Astrocyte of the cerebellum (primary cell): ENCODE data around the gene DKKL1.

Source experiments
- DNase-seq: peaks from one replicate; pipeline ENCODE4 v3.0.0-alpha.2; 2011; ENCODE audit warnings: low read depth
- H3K4me3 ChIP-seq: 2 replicates; pipeline ENCODE4 v1.5.1; 2011; ENCODE audit warnings: mild to moderate bottlenecking, low read depth, low read length, moderate library complexity
- CTCF ChIP-seq: IDR thresholded peaks from 2 replicates; pipeline ENCODE4 v1.5.1; 2012; ENCODE audit warnings: low read length, low read depth, moderate library complexity, mild to moderate bottlenecking; ENCODE audit errors: missing control alignments
- in situ Hi-C: cut with HindIII; loops from 2 replicates; pipeline ENCODE4 v1.10.0; 2017; ENCODE audit warnings: low sequenced_read_pairs

DKKL1 gene

GRCh38 chr19:49356382-49356781, 7.3 kb upstream of the DKKL1 start:
- H3K4me3 ChIP-seq: no peak overlapping the region
- in situ Hi-C loops: no loop called here
- no peak for TF ChIP-seq CTCF
- no peak for DNase-seq

GRCh38 chr19:49357186-49357585, 6.5 kb upstream of the DKKL1 start:
- in situ Hi-C loops: no loop called here
- no peak overlapping the region for H3K4me3 ChIP-seq
- no peak for DNase-seq
- TF ChIP-seq CTCF: no peak

GRCh38 chr19:49359851-49360820, 3.5 kb upstream of the DKKL1 start:
- H3K4me3 ChIP-seq: peak overlapping the region; percentile 94
- TF ChIP-seq CTCF: no peak
- in situ Hi-C loops: no loop called here
- DNase-seq: no peak

GRCh38 chr19:49361438-49362047, 2.1 kb upstream of the DKKL1 start:
- in situ Hi-C loops: no loop called here
- peak overlapping the region; percentile 94 for H3K4me3 ChIP-seq
- TF ChIP-seq CTCF: no peak
- peak; percentile 53 for DNase-seq

- peak within 1 kb of the TSS; percentile 94 for H3K4me3 ChIP-seq
- TF ChIP-seq CTCF: no peak
- DNase-seq: no peak
- in situ Hi-C loops: no loop called here
Observed at GRCh38 chr19:49362048-49362928, 1.4 kb upstream of the DKKL1 start, which contains the start of gene TEAD2. TEAD2 (minus strand) TSS chr19:49362416; CDS start chr19:49360075, 2,341 bp downstream.

- no peak for TF ChIP-seq CTCF
- H3K4me3 ChIP-seq: peak overlapping the region; percentile 94
- DNase-seq: no peak
- in situ Hi-C loops: no loop called here
Observed at GRCh38 chr19:49362929-49363267, 779 bp upstream of the DKKL1 start.
